Panc1 (cell line): ENCODE measurements around the gene CCDC73. TPM values are rescaled to one million over a fixed set of nuclear protein-coding genes. Genes with fewer than 3 reads are reported as not detected.

Experiments
- ATAC-seq: fragments of 200-7000 bp; cut with Tn5 transposase; 2 replicates; pipeline ENCODE4 v1.9.1; 2020; ENCODE audit warnings: mild to moderate bottlenecking, moderate library complexity
- BruUV-seq: library from RNA; stranded (reverse); fragments of 400-500 nt; replicated peaks from 2 replicates; lab custom pipeline; 2021; lab: Mats Ljungman, UMichigan
- CTCF ChIA-PET: fragments of 300-600 bp; sonication (Branson Sonifier 250); formaldehyde crosslinking; loops from one replicate; lab custom pipeline; 2022; ENCODE audit warnings: antibody characterized with exemption; lab: Charles Lee
- POLR2A ChIA-PET: fragments of 300-600 bp; sonication (Branson Sonifier 250); formaldehyde crosslinking; loops from one replicate; lab custom pipeline; 2022; ENCODE audit warnings: antibody characterized with exemption; lab: Charles Lee
- DNase-seq: peaks from one replicate; pipeline ENCODE4 v3.0.0-alpha.2; 2010; ENCODE audit warnings: low read depth, low spot score
- H3K27ac ChIP-seq: 2 replicates; pipeline ENCODE4 v1.5.1; 2011; ENCODE audit warnings: mild to moderate bottlenecking, low read length, inconsistent platforms
- H3K27me3 ChIP-seq: fragments of 200-500 bp; sonication (Bioruptor generic); 2 replicates; pipeline ENCODE4 v1.6.0; 2014; ENCODE audit warnings: low read length, inconsistent platforms; ENCODE audit not compliant: control insufficient read depth, insufficient read depth
- H3K36me3 ChIP-seq: fragments of 200-500 bp; sonication (Bioruptor generic); 2 replicates; pipeline ENCODE4 v1.5.1; 2014; ENCODE audit warnings: inconsistent platforms, mild to moderate bottlenecking, low read length, moderate library complexity; ENCODE audit not compliant: control insufficient read depth, insufficient read depth
- H3K4me1 ChIP-seq: 2 replicates; pipeline ENCODE4 v1.5.1; 2011; ENCODE audit warnings: inconsistent platforms, mild to moderate bottlenecking, low read length, moderate library complexity; ENCODE audit not compliant: control insufficient read depth, insufficient read depth
- H3K4me3 ChIP-seq, 2 experiments: 2 replicates each; pipeline ENCODE4 v1.5.1; 2011 to 2012; ENCODE audit warnings: low read depth in 2 of 2, low read length in 2 of 2, mild to moderate bottlenecking in 2 of 2, inconsistent platforms in 1 of 2, moderate library complexity in 1 of 2
- H3K9me3 ChIP-seq: fragments of 200-500 bp; sonication (Bioruptor generic); 2 replicates; pipeline ENCODE4 v1.5.1; 2014; ENCODE audit warnings: low read depth, mild to moderate bottlenecking, inconsistent platforms, low read length, moderate library complexity; ENCODE audit not compliant: control insufficient read depth, insufficient read depth
- POLR2AphosphoS5 ChIP-seq: IDR thresholded peaks from 2 replicates; pipeline ENCODE4 v1.6.1; 2012; ENCODE audit warnings: mild to moderate bottlenecking, low read depth, low read length, moderate library complexity
- REST ChIP-seq, 2 experiments: IDR thresholded peaks; 2 replicates each; pipeline ENCODE4 v1.6.1; 2011 to 2012; ENCODE audit warnings: low read depth in 2 of 2, control low read depth in 1 of 2, low read length in 1 of 2, mild to moderate bottlenecking in 1 of 2, moderate library complexity in 1 of 2; ENCODE audit not compliant: insufficient read depth in 1 of 2
- SIN3A ChIP-seq: IDR thresholded peaks from 2 replicates; pipeline ENCODE4 v1.6.1; 2012; ENCODE audit warnings: low read depth, mild to moderate bottlenecking, low read length, moderate library complexity, borderline replicate concordance; ENCODE audit not compliant: insufficient read depth
- TCF7L2 ChIP-seq: IDR thresholded peaks from 2 replicates; pipeline ENCODE4 v1.6.1; 2011; ENCODE audit warnings: mild to moderate bottlenecking, low read depth, low read length, inconsistent platforms
- in situ Hi-C: cut with HindIII; loops from 2 replicates; pipeline ENCODE4 v1.10.0; 2016; ENCODE audit warnings: low sequenced_read_pairs, low pct_unique_long_range_greater_than_20kb
- intact Hi-C: fragments of 100-400 bp; cut with micrococcal nuclease; formaldehyde crosslinking; loops from one replicate; pipeline ENCODE4 v1.10.0; 2022; ENCODE audit not compliant: unreplicated experiment
- total RNA-seq: library from RNA; stranded (reverse); gene quantifications from one replicate; pipeline ENCODE4 v1.2.1, GENCODE V29; 2021; ENCODE audit not compliant: unreplicated experiment
- TF ChIP-seq, protein P1 (sequence below): fragments of 450-650 bp; IDR thresholded peaks from 2 replicates; pipeline ENCODE4 v1.5.1; 2017; ENCODE audit warnings: mild to moderate bottlenecking

Gene CCDC73
- total RNA-seq, 1 experiment from 2014 or later, result not detected

GRCh38 chr11:32775908-32776307 lies 18.6 kb downstream of the CCDC73 start:
- CTCF ChIA-PET, result no interaction called here
- Histone ChIP-seq H3K27me3 (no peaks in the 10 kb centered on the region), H3K4me1 (no peaks in the 10 kb centered on the region), H3K9me3 (no peaks in the 10 kb centered on the region), H3K36me3 (no peaks in the 10 kb centered on the region), H3K4me3 (no peak overlapping the region), H3K27ac (no peak overlapping the region)
- TF ChIP-seq, protein P1, sequence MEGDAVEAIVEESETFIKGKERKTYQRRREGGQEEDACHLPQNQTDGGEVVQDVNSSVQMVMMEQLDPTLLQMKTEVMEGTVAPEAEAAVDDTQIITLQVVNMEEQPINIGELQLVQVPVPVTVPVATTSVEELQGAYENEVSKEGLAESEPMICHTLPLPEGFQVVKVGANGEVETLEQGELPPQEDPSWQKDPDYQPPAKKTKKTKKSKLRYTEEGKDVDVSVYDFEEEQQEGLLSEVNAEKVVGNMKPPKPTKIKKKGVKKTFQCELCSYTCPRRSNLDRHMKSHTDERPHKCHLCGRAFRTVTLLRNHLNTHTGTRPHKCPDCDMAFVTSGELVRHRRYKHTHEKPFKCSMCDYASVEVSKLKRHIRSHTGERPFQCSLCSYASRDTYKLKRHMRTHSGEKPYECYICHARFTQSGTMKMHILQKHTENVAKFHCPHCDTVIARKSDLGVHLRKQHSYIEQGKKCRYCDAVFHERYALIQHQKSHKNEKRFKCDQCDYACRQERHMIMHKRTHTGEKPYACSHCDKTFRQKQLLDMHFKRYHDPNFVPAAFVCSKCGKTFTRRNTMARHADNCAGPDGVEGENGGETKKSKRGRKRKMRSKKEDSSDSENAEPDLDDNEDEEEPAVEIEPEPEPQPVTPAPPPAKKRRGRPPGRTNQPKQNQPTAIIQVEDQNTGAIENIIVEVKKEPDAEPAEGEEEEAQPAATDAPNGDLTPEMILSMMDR, result no peak
- TF ChIP-seq REST (IDR thresholded peaks at IDR 0.05; ENCODE audit: insufficient read depth in 1 of 2, low read depth in 2 of 2, low read length in 1 of 2) (no peak), TCF7L2 (no peak), POLR2AphosphoS5 (no peak), SIN3A (no peak)
- in situ Hi-C loops (no loop called here), intact Hi-C loops (no loop called here)
- no TSS peak for BruUV-seq
- ATAC-seq (no peak), DNase-seq (no peak)
- POLR2A ChIA-PET, result no interaction called here

- Histone ChIP-seq H3K4me1 (no peaks in the 10 kb centered on the region), H3K4me3 (no peak overlapping the region), H3K27ac (no peak overlapping the region), H3K9me3 (no peaks in the 10 kb centered on the region), H3K36me3 (no peaks in the 10 kb centered on the region), H3K27me3 (no peaks in the 10 kb centered on the region)
- in situ Hi-C loops, result no loop called here
- ChIA-PET POLR2A (no interaction called here), CTCF (no interaction called here)
- intact Hi-C loops, result no loop called here
- no peak for DNase-seq
- TF ChIP-seq TCF7L2 (no peak), REST (IDR thresholded peaks at IDR 0.05; ENCODE audit: insufficient read depth in 1 of 2, low read depth in 2 of 2, low read length in 1 of 2) (no peak), POLR2AphosphoS5 (no peak), SIN3A (no peak)
- TF ChIP-seq, protein P1, result no peak
- no peak for ATAC-seq
- BruUV-seq, result no TSS peak
These were observed 20.4 kb downstream of the CCDC73 start for GRCh38 chr11:32774081-32774480.
